Measurements from ENCODE around the gene ADCK1.
A peak's percentile ranks its signal among the peaks of the same experiment; 100 is the strongest.
"Not testable (repeated sequence)": the region's sequence is repeated elsewhere in the genome, so short reads cannot be mapped to it uniquely, and the experiment has no call there.

Gene ADCK1

DNA sequence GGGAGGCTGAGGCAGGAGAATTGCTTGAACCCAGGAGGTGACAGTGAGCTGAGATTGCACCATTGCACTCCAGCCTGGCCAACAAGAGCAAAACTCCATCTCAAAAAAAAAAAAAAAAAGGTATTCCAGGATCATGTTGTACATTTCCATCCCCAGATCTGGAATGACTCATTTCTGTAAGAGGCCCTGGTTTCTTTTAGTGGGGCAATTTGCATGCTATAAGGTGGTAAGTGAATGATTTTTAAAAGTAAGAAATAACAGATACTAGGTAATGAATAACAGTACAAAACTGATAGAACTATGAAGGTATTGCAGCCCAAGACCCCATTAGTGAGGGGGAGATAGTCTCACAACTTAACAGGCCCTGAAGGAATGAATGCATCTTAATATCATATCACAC is 17.7 kb upstream of the ADCK1 start:
- no peaks in the 10 kb centered on the region for H3K9me3 ChIP-seq (ENCODE audit: control insufficient read depth in 2 of 2, low read length in 2 of 2)
- no peak overlapping the region for H3K4me3 ChIP-seq (ENCODE audit: low read length in 2 of 2)
- no peaks in the 10 kb centered on the region for H3K36me3 ChIP-seq (ENCODE audit: control insufficient read depth in 2 of 2, insufficient read depth in 2 of 2, low read length in 2 of 2)
- no peaks in the 10 kb centered on the region for H3K27me3 ChIP-seq (ENCODE audit: control insufficient read depth in 2 of 2, insufficient read depth in 2 of 2, low read length in 2 of 2)
- no peak overlapping the region for H3K27ac ChIP-seq (ENCODE audit: low read depth in 2 of 2, low read length in 2 of 2)
- H3K4me1 ChIP-seq (ENCODE audit: control insufficient read depth in 2 of 2, insufficient read depth in 2 of 2, low read length in 2 of 2): no peaks in the 10 kb centered on the region
- H3K9ac ChIP-seq (ENCODE audit: low read depth in 1 of 2, low read length in 2 of 2): no peak overlapping the region

- H3K27me3 ChIP-seq (ENCODE audit: control insufficient read depth in 2 of 2, insufficient read depth in 2 of 2, low read length in 2 of 2): no peaks in the 10 kb centered on the region
- H3K4me1 ChIP-seq (ENCODE audit: control insufficient read depth in 2 of 2, insufficient read depth in 2 of 2, low read length in 2 of 2): no peaks in the 10 kb centered on the region
- H3K9ac ChIP-seq (ENCODE audit: low read depth in 1 of 2, low read length in 2 of 2): no peak overlapping the region
- H3K4me3 ChIP-seq (ENCODE audit: low read length in 2 of 2): no peak overlapping the region
- no peaks in the 10 kb centered on the region for H3K36me3 ChIP-seq (ENCODE audit: control insufficient read depth in 2 of 2, insufficient read depth in 2 of 2, low read length in 2 of 2)
- no peak overlapping the region for H3K27ac ChIP-seq (ENCODE audit: low read depth in 2 of 2, low read length in 2 of 2)
- no peaks in the 10 kb centered on the region for H3K9me3 ChIP-seq (ENCODE audit: control insufficient read depth in 2 of 2, low read length in 2 of 2)
These were observed 13.8 kb upstream of the ADCK1 start for GRCh38 chr14:77786148-77786547.

DNA sequence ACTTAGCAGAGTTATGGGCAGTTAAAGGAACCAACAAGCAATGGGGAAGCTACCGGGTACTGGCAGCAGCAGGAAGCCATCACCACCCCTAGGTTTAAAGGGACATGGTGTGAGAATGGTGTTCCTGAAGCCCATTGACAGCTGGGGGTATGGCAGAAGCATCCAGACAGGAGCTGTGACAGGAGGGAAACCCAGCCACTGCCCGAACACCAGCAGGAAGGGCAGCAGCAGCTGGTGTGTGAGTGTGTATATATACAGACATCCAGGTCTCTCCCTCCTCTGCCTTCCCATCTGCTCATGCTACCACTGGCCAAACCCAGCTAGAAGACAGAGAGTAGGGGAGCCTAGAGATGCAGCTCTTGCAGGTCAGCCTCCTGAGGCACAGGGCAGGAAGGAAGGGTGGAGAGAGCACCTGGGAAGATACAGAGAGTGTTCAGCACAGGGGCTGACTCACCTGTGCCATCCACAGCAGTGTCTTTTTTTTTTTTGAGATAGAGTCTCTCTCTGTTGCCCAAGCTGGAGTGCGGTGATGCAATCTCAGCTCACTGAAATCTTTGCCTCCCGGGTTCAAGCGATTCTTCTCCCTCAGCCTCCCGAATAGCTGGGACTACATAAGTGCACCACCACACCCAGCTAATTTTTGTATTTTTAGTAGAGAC is 9.2 kb upstream of the ADCK1 start:
- no peak overlapping the region for H3K9ac ChIP-seq (ENCODE audit: low read depth in 1 of 2, low read length in 2 of 2)
- no peaks in the 10 kb centered on the region for H3K27me3 ChIP-seq (ENCODE audit: control insufficient read depth in 2 of 2, insufficient read depth in 2 of 2, low read length in 2 of 2)
- no peaks in the 10 kb centered on the region for H3K9me3 ChIP-seq (ENCODE audit: control insufficient read depth in 2 of 2, low read length in 2 of 2)
- H3K4me3 ChIP-seq (ENCODE audit: low read length in 2 of 2): no peak overlapping the region
- H3K36me3 ChIP-seq (ENCODE audit: control insufficient read depth in 2 of 2, insufficient read depth in 2 of 2, low read length in 2 of 2): no peaks in the 10 kb centered on the region
- H3K4me1 ChIP-seq (ENCODE audit: control insufficient read depth in 2 of 2, insufficient read depth in 2 of 2, low read length in 2 of 2): no peaks in the 10 kb centered on the region
- H3K27ac ChIP-seq (ENCODE audit: low read depth in 2 of 2, low read length in 2 of 2): no peak overlapping the region

DNA sequence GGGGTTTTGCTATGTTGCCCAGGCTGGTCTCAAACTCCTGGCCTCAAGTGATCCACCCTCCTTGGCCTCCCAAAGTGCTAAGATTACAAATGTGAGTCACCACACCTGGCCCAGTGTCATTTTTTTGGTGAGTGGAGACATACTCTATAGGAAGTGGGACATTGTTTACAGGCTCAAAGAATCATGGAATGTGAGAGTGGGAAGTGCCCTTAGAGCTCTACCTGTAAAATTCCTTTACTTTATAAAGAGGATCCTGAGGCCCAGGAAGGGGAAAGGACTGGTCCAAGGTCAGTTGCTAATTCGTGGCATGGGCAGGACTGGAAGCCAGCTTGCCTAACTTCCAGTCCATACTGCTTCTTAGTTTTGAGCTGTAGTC is 8.7 kb upstream of the ADCK1 start:
- H3K27ac ChIP-seq (ENCODE audit: low read depth in 2 of 2, low read length in 2 of 2): no peak overlapping the region
- no peaks in the 10 kb centered on the region for H3K9me3 ChIP-seq (ENCODE audit: control insufficient read depth in 2 of 2, low read length in 2 of 2)
- H3K36me3 ChIP-seq (ENCODE audit: control insufficient read depth in 2 of 2, insufficient read depth in 2 of 2, low read length in 2 of 2): no peaks in the 10 kb centered on the region
- H3K27me3 ChIP-seq (ENCODE audit: control insufficient read depth in 2 of 2, insufficient read depth in 2 of 2, low read length in 2 of 2): no peaks in the 10 kb centered on the region
- no peak overlapping the region for H3K4me3 ChIP-seq (ENCODE audit: low read length in 2 of 2)
- H3K9ac ChIP-seq (ENCODE audit: low read depth in 1 of 2, low read length in 2 of 2): no peak overlapping the region
- no peaks in the 10 kb centered on the region for H3K4me1 ChIP-seq (ENCODE audit: control insufficient read depth in 2 of 2, insufficient read depth in 2 of 2, low read length in 2 of 2)

DNA sequence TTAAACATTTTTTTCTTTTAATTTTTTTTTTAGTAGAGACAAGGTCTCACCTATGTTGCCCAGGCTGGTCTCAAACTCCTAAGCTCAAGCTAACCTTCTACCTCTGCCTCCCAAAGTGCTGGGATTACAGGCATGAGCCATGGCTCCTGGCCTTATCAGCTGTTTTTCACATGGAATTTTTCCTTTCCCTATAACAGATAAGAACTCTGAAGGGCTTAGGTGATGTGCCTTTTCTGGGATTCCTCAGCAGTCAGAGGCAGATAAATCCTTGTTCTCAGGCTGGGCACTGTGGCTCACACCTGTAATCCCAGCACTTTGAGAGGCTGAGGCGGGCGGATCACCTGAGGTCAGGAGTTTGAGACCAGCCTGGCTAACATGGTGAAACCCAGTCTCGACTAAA is 6.7 kb upstream of the ADCK1 start:
- not testable (repeated sequence) for H3K27me3 ChIP-seq (ENCODE audit: control insufficient read depth in 2 of 2, insufficient read depth in 2 of 2, low read length in 2 of 2); H3K36me3 ChIP-seq (ENCODE audit: control insufficient read depth in 2 of 2, insufficient read depth in 2 of 2, low read length in 2 of 2); H3K4me1 ChIP-seq (ENCODE audit: control insufficient read depth in 2 of 2, insufficient read depth in 2 of 2, low read length in 2 of 2); H3K27ac ChIP-seq (ENCODE audit: low read depth in 2 of 2, low read length in 2 of 2); H3K4me3 ChIP-seq (ENCODE audit: low read length in 2 of 2); H3K9me3 ChIP-seq (ENCODE audit: control insufficient read depth in 2 of 2, low read length in 2 of 2); H3K9ac ChIP-seq (ENCODE audit: low read depth in 1 of 2, low read length in 2 of 2)

- Histone ChIP-seq H3K27ac (ENCODE audit: low read depth in 2 of 2, low read length in 2 of 2) (no peak overlapping the region), H3K27me3 (ENCODE audit: control insufficient read depth in 2 of 2, insufficient read depth in 2 of 2, low read length in 2 of 2) (no peaks in the 10 kb centered on the region), H3K4me3 (ENCODE audit: low read length in 2 of 2) (no peak overlapping the region), H3K9ac (ENCODE audit: low read depth in 1 of 2, low read length in 2 of 2) (no peak overlapping the region), H3K36me3 (ENCODE audit: control insufficient read depth in 2 of 2, insufficient read depth in 2 of 2, low read length in 2 of 2) (no peaks in the 10 kb centered on the region), H3K4me1 (ENCODE audit: control insufficient read depth in 2 of 2, insufficient read depth in 2 of 2, low read length in 2 of 2) (no peaks in the 10 kb centered on the region), H3K9me3 (ENCODE audit: control insufficient read depth in 2 of 2, low read length in 2 of 2) (no peaks in the 10 kb centered on the region)
These were observed 5.6 kb upstream of the ADCK1 start for GRCh38 chr14:77794357-77794756.

DNA sequence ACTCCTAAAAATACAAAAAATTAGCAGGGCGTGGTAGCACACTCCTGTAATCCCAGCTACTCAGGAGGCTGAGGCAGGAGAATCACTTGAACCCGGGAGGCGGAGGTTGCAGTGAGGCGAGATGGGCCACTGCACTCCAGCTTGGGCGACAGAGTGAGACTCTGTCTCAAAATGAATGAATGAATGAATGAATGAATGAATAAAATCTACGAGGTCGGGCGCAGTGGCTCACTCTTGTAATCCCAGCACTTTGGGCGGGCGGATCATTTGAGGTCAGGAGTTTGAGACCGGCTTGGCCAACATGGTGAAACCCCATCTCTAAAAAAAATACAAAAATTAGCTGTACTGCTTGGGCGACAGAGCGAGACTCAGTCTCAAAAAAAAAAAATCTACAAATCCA is 453 bp upstream of the ADCK1 start:
- not testable (repeated sequence) for H3K9me3 ChIP-seq (ENCODE audit: control insufficient read depth in 2 of 2, low read length in 2 of 2); H3K27ac ChIP-seq (ENCODE audit: low read depth in 2 of 2, low read length in 2 of 2); H3K4me1 ChIP-seq (ENCODE audit: control insufficient read depth in 2 of 2, insufficient read depth in 2 of 2, low read length in 2 of 2); H3K27me3 ChIP-seq (ENCODE audit: control insufficient read depth in 2 of 2, insufficient read depth in 2 of 2, low read length in 2 of 2); H3K36me3 ChIP-seq (ENCODE audit: control insufficient read depth in 2 of 2, insufficient read depth in 2 of 2, low read length in 2 of 2)
- Histone ChIP-seq H3K9ac (ENCODE audit: low read depth in 1 of 2, low read length in 2 of 2) (peak overlapping the region; percentile 70 to 75), H3K4me3 (ENCODE audit: low read length in 2 of 2) (peak overlapping the region; percentile 90 to 96)

- Histone ChIP-seq H3K4me3 (ENCODE audit: low read length in 2 of 2) (peak overlapping the region; percentile 90 to 96), H3K27ac (ENCODE audit: low read depth in 2 of 2, low read length in 2 of 2) (peak overlapping the region; percentile 79 to 88), H3K9ac (ENCODE audit: low read depth in 1 of 2, low read length in 2 of 2) (peak overlapping the region; percentile 70 to 75), H3K9me3 (ENCODE audit: control insufficient read depth in 2 of 2, low read length in 2 of 2) (no peaks in the 10 kb centered on the region), H3K36me3 (ENCODE audit: control insufficient read depth in 2 of 2, insufficient read depth in 2 of 2, low read length in 2 of 2) (no peaks in the 10 kb centered on the region), H3K27me3 (ENCODE audit: control insufficient read depth in 2 of 2, insufficient read depth in 2 of 2, low read length in 2 of 2) (no peaks in the 10 kb centered on the region), H3K4me1 (ENCODE audit: control insufficient read depth in 2 of 2, insufficient read depth in 2 of 2, low read length in 2 of 2) (peaks cover 3% of the 10 kb centered on the region in 2 donors)
These were observed 905 bp downstream of the ADCK1 start for GRCh38 chr14:77800814-77801213.

- Histone ChIP-seq H3K27me3 (ENCODE audit: control insufficient read depth in 2 of 2, insufficient read depth in 2 of 2, low read length in 2 of 2) (no peaks in the 10 kb centered on the region), H3K9me3 (ENCODE audit: control insufficient read depth in 2 of 2, low read length in 2 of 2) (no peaks in the 10 kb centered on the region), H3K36me3 (ENCODE audit: control insufficient read depth in 2 of 2, insufficient read depth in 2 of 2, low read length in 2 of 2) (no peaks in the 10 kb centered on the region), H3K4me3 (ENCODE audit: low read length in 2 of 2) (no peak overlapping the region), H3K9ac (ENCODE audit: low read depth in 1 of 2, low read length in 2 of 2) (no peak overlapping the region), H3K4me1 (ENCODE audit: control insufficient read depth in 2 of 2, insufficient read depth in 2 of 2, low read length in 2 of 2) (peaks cover 3% of the 10 kb centered on the region in 2 donors), H3K27ac (ENCODE audit: low read depth in 2 of 2, low read length in 2 of 2) (no peak overlapping the region)
These were observed 4.7 kb downstream of the ADCK1 start for GRCh38 chr14:77804592-77804991.

GRCh38 chr14:77805706-77806105 is 5.8 kb downstream of the ADCK1 start:
- no peaks in the 10 kb centered on the region for H3K36me3 ChIP-seq (ENCODE audit: control insufficient read depth in 2 of 2, insufficient read depth in 2 of 2, low read length in 2 of 2)
- no peak overlapping the region for H3K4me3 ChIP-seq (ENCODE audit: low read length in 2 of 2)
- H3K4me1 ChIP-seq (ENCODE audit: control insufficient read depth in 2 of 2, insufficient read depth in 2 of 2, low read length in 2 of 2): no peaks in the 10 kb centered on the region
- no peak overlapping the region for H3K9ac ChIP-seq (ENCODE audit: low read depth in 1 of 2, low read length in 2 of 2)
- H3K27me3 ChIP-seq (ENCODE audit: control insufficient read depth in 2 of 2, insufficient read depth in 2 of 2, low read length in 2 of 2): no peaks in the 10 kb centered on the region
- H3K27ac ChIP-seq (ENCODE audit: low read depth in 2 of 2, low read length in 2 of 2): no peak overlapping the region
- H3K9me3 ChIP-seq (ENCODE audit: control insufficient read depth in 2 of 2, low read length in 2 of 2): no peaks in the 10 kb centered on the region

DNA sequence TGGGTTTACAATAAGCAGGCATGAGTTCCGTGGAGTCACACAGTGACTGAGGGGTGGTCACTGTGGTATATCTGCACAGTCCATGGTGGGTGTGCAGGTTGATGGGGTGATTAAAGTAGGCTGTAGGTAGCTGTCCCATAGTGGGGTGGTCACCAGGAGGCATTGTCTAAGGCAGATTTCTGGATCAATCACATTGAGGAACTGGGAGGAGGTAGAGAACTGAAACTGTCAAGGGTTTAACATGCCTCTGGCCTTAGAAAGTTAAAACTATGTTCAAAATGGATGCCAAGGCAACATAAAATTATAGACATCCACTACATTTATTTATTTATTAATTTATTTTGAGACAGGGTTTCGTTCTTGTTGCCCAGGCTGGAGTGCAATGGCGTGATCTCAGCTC is 8.3 kb downstream of the ADCK1 start:
- no peaks in the 10 kb centered on the region for H3K27me3 ChIP-seq (ENCODE audit: control insufficient read depth in 2 of 2, insufficient read depth in 2 of 2, low read length in 2 of 2)
- H3K9ac ChIP-seq (ENCODE audit: low read depth in 1 of 2, low read length in 2 of 2): no peak overlapping the region
- H3K36me3 ChIP-seq (ENCODE audit: control insufficient read depth in 2 of 2, insufficient read depth in 2 of 2, low read length in 2 of 2): no peaks in the 10 kb centered on the region
- no peak overlapping the region for H3K27ac ChIP-seq (ENCODE audit: low read depth in 2 of 2, low read length in 2 of 2)
- no peaks in the 10 kb centered on the region for H3K9me3 ChIP-seq (ENCODE audit: control insufficient read depth in 2 of 2, low read length in 2 of 2)
- no peak overlapping the region for H3K4me3 ChIP-seq (ENCODE audit: low read length in 2 of 2)
- no peaks in the 10 kb centered on the region for H3K4me1 ChIP-seq (ENCODE audit: control insufficient read depth in 2 of 2, insufficient read depth in 2 of 2, low read length in 2 of 2)
